NCI-H226 (cell line): Measurements from ENCODE around the gene RBM17.
"Not testable (repeated sequence)": the region's sequence is repeated elsewhere in the genome, so short reads cannot be mapped to it uniquely, and the experiment has no call there.

Source experiments
- DNase-seq: peaks from one replicate; pipeline ENCODE4 v3.0.0-alpha.2; 2015

The RBM17 gene

GRCh38 chr10:6139470-6139869 lies 50.6 kb downstream of the RBM17 start:
- DNase-seq: no peak

GRCh38 chr10:6140141-6140841 lies 51.5 kb downstream of the RBM17 start:
- no peak for DNase-seq

- DNase-seq: no peak
Observed at GRCh38 chr10:6140965-6141295, 52.1 kb downstream of the RBM17 start.

GRCh38 chr10:6141296-6142151 lies 52.7 kb downstream of the RBM17 start:
- peak; percentile 53 for DNase-seq

GRCh38 chr10:6142186-6142585 lies 53.4 kb downstream of the RBM17 start:
- not testable (repeated sequence) for DNase-seq

- no peak for DNase-seq
Observed at GRCh38 chr10:6142644-6143043, 53.8 kb downstream of the RBM17 start.

- DNase-seq: no peak
Observed at GRCh38 chr10:6143181-6143580, 54.3 kb downstream of the RBM17 start.

GRCh38 chr10:6144406-6145165 lies 55.8 kb downstream of the RBM17 start:
- peak; percentile 55 for DNase-seq

- no peak for DNase-seq
Observed at GRCh38 chr10:6145166-6145987, 56.5 kb downstream of the RBM17 start.

GRCh38 chr10:6146013-6146785 lies 57.4 kb downstream of the RBM17 start:
- DNase-seq: no peak

- no peak for DNase-seq
Observed at GRCh38 chr10:6146921-6147320, 58.1 kb downstream of the RBM17 start.

GRCh38 chr10:6148251-6148701 lies 59.4 kb downstream of the RBM17 start:
- DNase-seq: no peak

- DNase-seq: no peak
Observed at GRCh38 chr10:6148908-6149307, 60.1 kb downstream of the RBM17 start.

- DNase-seq: no peak
Observed at GRCh38 chr10:6151087-6151977, 62.5 kb downstream of the RBM17 start.

- DNase-seq: no peak
Observed at GRCh38 chr10:6153845-6154244, 65.0 kb downstream of the RBM17 start.

- no peak for DNase-seq
Observed at GRCh38 chr10:6154566-6154965, 65.7 kb downstream of the RBM17 start.

- no peak for DNase-seq
Observed at GRCh38 chr10:6158276-6158675, 69.4 kb downstream of the RBM17 start.

- no peak for DNase-seq
Observed at GRCh38 chr10:6161921-6162320, 73.1 kb downstream of the RBM17 start.

- DNase-seq: no peak
Observed at GRCh38 chr10:6162589-6163356, 73.9 kb downstream of the RBM17 start.
